Renal pelvis (tissue), 4 donors: ENCODE results near the gene NMT1. TPM values are rescaled to one million over a fixed set of nuclear protein-coding genes. Genes with fewer than 3 reads are reported as not detected.

Experiments
- DNase-seq: peaks from one replicate; pipeline ENCODE4 v3.0.0-alpha.2; 2013
- polyA plus RNA-seq, 3 donors: library from polyadenylated mRNA; unstranded; fragments of 120-200 nt; gene quantifications; one replicate each; pipeline ENCODE4 v1.2.1, GENCODE V29; 2013; ENCODE audit not compliant: insufficient read length in 3 of 3

The NMT1 gene
- polyA plus RNA-seq, 3 donors = 71.8 to 85.3 (median 83.9) TPM

GRCh38 chr17:45067637-45068036 lies 6.5 kb downstream of the NMT1 start:
- no peak for DNase-seq

GRCh38 chr17:45070001-45070400 lies 8.9 kb downstream of the NMT1 start:
- DNase-seq = no peak

- no peak for DNase-seq
Measured at GRCh38 chr17:45070809-45071208, 9.7 kb downstream of the NMT1 start.

GRCh38 chr17:45073414-45074070 lies 12.4 kb downstream of the NMT1 start:
- DNase-seq = no peak

GRCh38 chr17:45077643-45078042 lies 16.5 kb downstream of the NMT1 start:
- no peak for DNase-seq

- DNase-seq = peak; percentile 46
Measured at GRCh38 chr17:45081047-45081703, 20.1 kb downstream of the NMT1 start.

- DNase-seq = no peak
Measured at GRCh38 chr17:45086391-45086790, 25.3 kb downstream of the NMT1 start.

- no peak for DNase-seq
Measured at GRCh38 chr17:45086865-45087503, 25.9 kb downstream of the NMT1 start.

- DNase-seq = no peak
Measured at GRCh38 chr17:45087504-45087975, 26.4 kb downstream of the NMT1 start.

- DNase-seq = no peak
Measured at GRCh38 chr17:45087978-45088377, 26.9 kb downstream of the NMT1 start.

- DNase-seq = no peak
Measured at GRCh38 chr17:45088741-45089140, 27.6 kb downstream of the NMT1 start.

GRCh38 chr17:45090711-45091110 lies 29.6 kb downstream of the NMT1 start:
- DNase-seq = no peak

- no peak for DNase-seq
Measured at GRCh38 chr17:45091778-45092425, 30.8 kb downstream of the NMT1 start.

GRCh38 chr17:45092911-45093430 lies 31.9 kb downstream of the NMT1 start:
- no peak for DNase-seq

- DNase-seq = no peak
Measured at GRCh38 chr17:45093444-45094110, 32.5 kb downstream of the NMT1 start.

- DNase-seq = no peak
Measured at GRCh38 chr17:45096141-45096540, 35.0 kb downstream of the NMT1 start.

GRCh38 chr17:45096926-45097325 lies 35.8 kb downstream of the NMT1 start:
- no peak for DNase-seq

GRCh38 chr17:45098081-45098868 lies 37.2 kb downstream of the NMT1 start:
- DNase-seq = no peak

GRCh38 chr17:45098869-45099616 lies 37.9 kb downstream of the NMT1 start:
- peak; percentile 79 for DNase-seq

- DNase-seq = no peak
Measured at GRCh38 chr17:45101546-45101882, 40.4 kb downstream of the NMT1 start.
